ENCODE measurements around the gene SP9.

The SP9 gene

GRCh38 chr2:174333372-174334277, 1.1 kb upstream of the SP9 start:
- no peak for DNase-seq (ENCODE audit: low read depth)
- TF ChIP-seq CTCF (IDR thresholded peaks at IDR 0.05; ENCODE audit: insufficient read depth, low read depth, low read length, missing control alignments) = no peak
- no peak overlapping the region for H3K4me3 ChIP-seq (ENCODE audit: low read length)

GRCh38 chr2:174334278-174334715, 457 bp upstream of the SP9 start:
- H3K4me3 ChIP-seq (ENCODE audit: low read length) = no peak overlapping the region

GRCh38 chr2:174335254-174335987, 667 bp downstream of the SP9 start:
- no peak for TF ChIP-seq CTCF (IDR thresholded peaks at IDR 0.05; ENCODE audit: insufficient read depth, low read depth, low read length, missing control alignments)
- DNase-seq (ENCODE audit: low read depth) = no peak
- no peak overlapping the region for H3K4me3 ChIP-seq (ENCODE audit: low read length)

More at GRCh38 chr2:174334278-174334715, 457 bp upstream of the SP9 start:
- no peak for DNase-seq (ENCODE audit: low read depth)
- TF ChIP-seq CTCF (IDR thresholded peaks at IDR 0.05; ENCODE audit: insufficient read depth, low read depth, low read length, missing control alignments) = no peak

GRCh38 chr2:174335988-174336500, 1.3 kb downstream of the SP9 start:
- H3K4me3 ChIP-seq (ENCODE audit: low read length) = no peak overlapping the region
- no peak for TF ChIP-seq CTCF (IDR thresholded peaks at IDR 0.05; ENCODE audit: insufficient read depth, low read depth, low read length, missing control alignments)
- no peak for DNase-seq (ENCODE audit: low read depth)

GRCh38 chr2:174336501-174337336, 2.0 kb downstream of the SP9 start:
- peak overlapping the region; percentile 21 for H3K4me3 ChIP-seq (ENCODE audit: low read length)
- TF ChIP-seq CTCF (IDR thresholded peaks at IDR 0.05; ENCODE audit: insufficient read depth, low read depth, low read length, missing control alignments) = no peak
- peak; percentile 53 for DNase-seq (ENCODE audit: low read depth)

Measured in epithelial cell of esophagus (primary cell).